Measurements from ENCODE around the gene ADAMTSL2. TPM values are rescaled to one million over a fixed set of nuclear protein-coding genes. Genes with fewer than 3 reads are reported as not detected.

ADAMTSL2 gene
- total RNA-seq, 1 donor from 2014 or later, result 0.16 TPM

DNA sequence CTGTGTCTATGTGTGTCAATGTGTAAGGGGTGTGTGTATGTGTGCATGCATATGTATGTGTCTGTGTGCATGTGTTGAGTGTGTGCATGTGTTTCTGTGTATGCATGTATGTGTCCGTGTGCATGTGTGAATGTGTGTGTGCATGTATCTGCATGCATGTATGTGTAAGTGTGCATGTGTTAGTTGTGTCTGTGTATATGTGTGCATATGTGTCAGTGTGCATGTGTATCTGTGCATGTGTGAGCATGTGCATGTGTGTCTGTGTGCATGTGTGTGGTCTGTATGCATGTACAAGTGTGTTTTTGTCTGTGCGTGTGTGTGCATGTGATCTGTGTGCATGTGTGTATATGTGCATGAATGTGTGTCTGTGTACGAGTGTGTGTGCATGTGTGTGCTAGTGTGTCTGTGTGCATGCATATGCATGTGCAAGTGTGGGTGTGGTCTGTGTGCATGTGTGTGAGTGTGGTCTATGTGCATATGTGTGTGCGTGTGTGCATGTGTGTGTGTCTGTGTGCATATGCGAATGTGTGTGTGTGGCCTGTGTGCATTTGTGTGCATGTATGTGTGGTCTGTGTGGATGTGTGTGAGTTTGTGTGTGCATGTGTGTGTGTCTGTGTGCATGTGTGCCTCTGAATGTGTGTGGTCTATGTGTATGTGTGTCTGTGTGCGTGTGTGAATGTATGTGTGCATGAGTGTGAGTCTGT is 65.1 kb downstream of the ADAMTSL2 start:
- peaks cover 12% of the 10 kb centered on the region for H3K27me3 Mint-ChIP-seq (ENCODE audit: low read depth)
- H3K27ac Mint-ChIP-seq (ENCODE audit: unreplicated experiment), result no peak overlapping the region
- peaks cover 8% of the 10 kb centered on the region for H3K9me3 Mint-ChIP-seq
- TF ChIP-seq, protein P1, sequence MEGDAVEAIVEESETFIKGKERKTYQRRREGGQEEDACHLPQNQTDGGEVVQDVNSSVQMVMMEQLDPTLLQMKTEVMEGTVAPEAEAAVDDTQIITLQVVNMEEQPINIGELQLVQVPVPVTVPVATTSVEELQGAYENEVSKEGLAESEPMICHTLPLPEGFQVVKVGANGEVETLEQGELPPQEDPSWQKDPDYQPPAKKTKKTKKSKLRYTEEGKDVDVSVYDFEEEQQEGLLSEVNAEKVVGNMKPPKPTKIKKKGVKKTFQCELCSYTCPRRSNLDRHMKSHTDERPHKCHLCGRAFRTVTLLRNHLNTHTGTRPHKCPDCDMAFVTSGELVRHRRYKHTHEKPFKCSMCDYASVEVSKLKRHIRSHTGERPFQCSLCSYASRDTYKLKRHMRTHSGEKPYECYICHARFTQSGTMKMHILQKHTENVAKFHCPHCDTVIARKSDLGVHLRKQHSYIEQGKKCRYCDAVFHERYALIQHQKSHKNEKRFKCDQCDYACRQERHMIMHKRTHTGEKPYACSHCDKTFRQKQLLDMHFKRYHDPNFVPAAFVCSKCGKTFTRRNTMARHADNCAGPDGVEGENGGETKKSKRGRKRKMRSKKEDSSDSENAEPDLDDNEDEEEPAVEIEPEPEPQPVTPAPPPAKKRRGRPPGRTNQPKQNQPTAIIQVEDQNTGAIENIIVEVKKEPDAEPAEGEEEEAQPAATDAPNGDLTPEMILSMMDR (conservative IDR thresholded peaks at IDR 0.05), result no peak
- no peak overlapping the region for H3K4me3 Mint-ChIP-seq
- peaks cover 5% of the 10 kb centered on the region for H3K36me3 Mint-ChIP-seq (ENCODE audit: low read depth)
- no peak for DNase-seq (ENCODE audit: low read depth, low spot score)
- no peaks in the 10 kb centered on the region for H3K4me1 Mint-ChIP-seq

DNA sequence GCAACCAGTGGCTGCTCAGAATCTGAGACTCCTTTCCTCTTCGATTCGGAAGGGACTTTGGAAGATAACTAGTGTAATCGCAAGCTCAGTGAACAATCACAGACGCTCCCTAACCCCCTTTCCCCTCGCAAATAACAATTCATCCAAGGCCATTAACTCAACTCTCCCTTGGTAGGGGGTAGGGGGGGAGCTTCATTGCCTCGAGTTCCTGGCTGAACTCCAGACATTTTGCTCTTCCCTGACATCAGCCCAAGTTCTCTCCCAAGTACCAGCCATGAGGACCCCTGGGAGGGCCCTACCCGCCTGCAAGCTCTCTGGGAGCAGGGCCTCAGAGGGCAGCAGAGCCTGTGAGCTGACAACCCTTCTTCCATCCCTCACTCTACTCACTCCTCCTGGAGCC is 66.2 kb downstream of the ADAMTSL2 start:
- Mint-ChIP-seq H3K4me3 (no peak overlapping the region), H3K36me3 (ENCODE audit: low read depth) (peaks cover 5% of the 10 kb centered on the region), H3K27ac (ENCODE audit: unreplicated experiment) (no peak overlapping the region), H3K27me3 (ENCODE audit: low read depth) (peaks cover 20% of the 10 kb centered on the region), H3K4me1 (no peaks in the 10 kb centered on the region), H3K9me3 (peaks cover 8% of the 10 kb centered on the region)
- DNase-seq (ENCODE audit: low read depth, low spot score), result no peak
- TF ChIP-seq, protein P1 (conservative IDR thresholded peaks at IDR 0.05), result no peak

DNA sequence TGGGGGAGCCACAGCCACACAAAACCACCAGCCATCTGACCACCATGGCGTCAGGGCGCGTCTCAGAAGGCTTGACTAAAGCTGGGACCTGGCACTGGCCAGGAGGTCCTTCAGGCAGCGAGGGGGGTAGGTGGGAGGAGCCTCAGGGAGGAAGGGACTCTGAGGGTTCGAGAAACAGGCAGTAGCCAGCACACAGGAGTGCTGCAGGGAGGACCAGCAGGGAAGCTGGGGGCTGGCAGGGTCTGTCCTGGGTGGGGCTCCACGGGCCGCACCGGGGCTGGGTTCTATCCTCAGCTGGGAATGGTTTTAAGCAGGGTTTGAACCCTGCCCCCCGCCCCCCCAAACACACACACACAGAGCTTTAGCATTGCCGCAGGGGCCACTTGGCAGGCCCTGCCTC is 67.2 kb downstream of the ADAMTSL2 start:
- TF ChIP-seq, protein P1 (conservative IDR thresholded peaks at IDR 0.05), result no peak
- Mint-ChIP-seq H3K36me3 (ENCODE audit: low read depth) (peaks cover 5% of the 10 kb centered on the region), H3K4me1 (no peaks in the 10 kb centered on the region), H3K9me3 (peaks cover 8% of the 10 kb centered on the region), H3K27ac (ENCODE audit: unreplicated experiment) (no peak overlapping the region), H3K4me3 (no peak overlapping the region), H3K27me3 (ENCODE audit: low read depth) (peaks cover 30% of the 10 kb centered on the region)
- no peak for DNase-seq (ENCODE audit: low read depth, low spot score)

DNA sequence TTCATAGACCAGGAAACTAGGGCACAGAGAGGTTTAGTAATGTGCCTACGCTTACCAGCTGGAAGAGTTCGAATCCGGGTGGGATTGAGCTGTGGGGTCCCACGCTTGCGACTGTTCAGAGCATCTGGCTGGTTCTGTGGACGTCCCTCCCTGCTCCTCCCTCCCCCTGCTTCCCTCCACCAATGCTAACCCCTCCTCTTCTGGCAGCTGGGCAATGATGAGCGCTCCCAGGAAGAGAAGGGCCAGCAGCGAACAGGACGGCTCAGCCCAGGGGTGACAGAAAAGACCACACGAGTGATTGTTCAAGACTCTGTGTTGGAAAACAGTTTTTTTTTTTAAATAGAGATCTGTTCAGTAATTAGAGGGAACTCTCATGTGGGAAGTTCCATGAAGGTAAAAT is 67.8 kb downstream of the ADAMTSL2 start:
- TF ChIP-seq, protein P1 (conservative IDR thresholded peaks at IDR 0.05), result no peak
- Mint-ChIP-seq H3K36me3 (ENCODE audit: low read depth) (no peaks in the 10 kb centered on the region), H3K4me3 (no peak overlapping the region), H3K9me3 (peaks cover 3% of the 10 kb centered on the region), H3K4me1 (no peaks in the 10 kb centered on the region), H3K27ac (ENCODE audit: unreplicated experiment) (no peak overlapping the region), H3K27me3 (ENCODE audit: low read depth) (peaks cover 35% of the 10 kb centered on the region)
- no peak for DNase-seq (ENCODE audit: low read depth, low spot score)

DNA sequence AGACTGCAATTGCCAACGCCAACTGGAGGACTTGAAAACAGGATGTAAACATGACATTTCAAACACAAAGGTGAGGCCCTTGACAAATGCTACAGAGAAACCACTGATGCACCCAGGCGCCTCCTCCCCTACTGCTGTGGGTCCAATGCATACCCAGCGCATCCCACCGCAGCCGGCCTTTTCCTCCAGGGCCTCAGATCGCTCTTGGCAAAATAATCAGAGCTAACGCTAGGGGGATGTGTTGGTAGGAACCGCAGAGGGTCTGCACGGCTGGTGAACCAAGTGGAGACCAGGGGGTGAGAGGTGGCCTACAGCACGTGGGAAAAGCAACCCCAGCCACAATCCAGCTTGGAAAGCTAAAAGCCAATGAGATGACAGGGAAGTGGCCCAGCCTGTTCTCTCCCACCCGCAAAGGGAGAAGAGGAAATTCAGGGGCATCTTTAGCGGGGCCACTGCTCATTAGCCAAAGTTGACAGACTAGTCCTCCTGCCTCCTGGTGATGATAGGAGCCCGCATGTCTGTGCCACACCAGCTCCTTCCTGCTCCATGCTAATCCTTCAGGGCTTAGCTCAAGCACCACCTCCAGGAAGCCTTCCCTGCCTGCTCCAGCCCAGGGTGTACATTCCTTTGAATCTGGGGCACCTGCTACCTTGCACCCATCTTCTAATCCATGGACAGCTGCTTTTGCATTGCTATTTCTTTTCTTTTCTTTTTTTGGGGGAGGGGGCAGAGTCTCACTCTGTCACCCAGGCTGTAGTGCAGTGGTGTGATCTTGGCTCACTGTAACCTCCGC is 68.8 kb downstream of the ADAMTSL2 start:
- no peak for DNase-seq (ENCODE audit: low read depth, low spot score)
- Mint-ChIP-seq H3K9me3 (no peaks in the 10 kb centered on the region), H3K4me1 (no peaks in the 10 kb centered on the region), H3K27ac (ENCODE audit: unreplicated experiment) (no peak overlapping the region), H3K4me3 (no peak overlapping the region), H3K36me3 (ENCODE audit: low read depth) (no peaks in the 10 kb centered on the region), H3K27me3 (ENCODE audit: low read depth) (peaks cover 45% of the 10 kb centered on the region)
- TF ChIP-seq, protein P1 (conservative IDR thresholded peaks at IDR 0.05), result no peak
